K562 (cell line): ENCODE data around the gene PRKCE. TPM values are rescaled to one million over a fixed set of nuclear protein-coding genes. Genes with fewer than 3 reads are reported as not detected.

Source experiments
- ATF7 ChIP-seq: fragments of 450-650 bp; IDR thresholded peaks from 2 replicates; pipeline ENCODE4 v1.7.1; 2014; ENCODE audit warnings: mild to moderate bottlenecking, moderate library complexity
- FOXJ3 ChIP-seq: sonication (generic); formaldehyde crosslinking; IDR thresholded peaks from 2 replicates; pipeline ENCODE4 v1.4.0; 2020; ENCODE audit warnings: mild to moderate bottlenecking, missing genetic modification reagents
- MGA ChIP-seq: fragments of 450-650 bp; IDR thresholded peaks from 2 replicates; pipeline ENCODE4 v1.6.1; 2016; ENCODE audit warnings: mild to moderate bottlenecking, moderate library complexity
- SFPQ ChIP-seq: fragments of 200-400 bp; formaldehyde crosslinking; IDR thresholded peaks from 2 replicates; pipeline ENCODE4 v1.6.1; 2017; ENCODE audit warnings: mild to moderate bottlenecking, low read depth, low read length, moderate library complexity
- SRSF7 ChIP-seq: fragments of 200-400 bp; formaldehyde crosslinking; optimal IDR thresholded peaks from 2 replicates; pipeline ENCODE3; 2017; ENCODE audit warnings: mild to moderate bottlenecking, low read depth, low read length
- UBTF ChIP-seq, 2 experiments: IDR thresholded peaks; 2 replicates each; pipeline ENCODE4 v1.6.1; 2012; ENCODE audit warnings: improper control_type of control experiment in 2 of 2, low read depth in 2 of 2, low read length in 2 of 2, borderline replicate concordance in 1 of 2
- ZNF347 ChIP-seq: fragments of 450-650 bp; formaldehyde crosslinking; IDR thresholded peaks from 2 replicates; pipeline ENCODE4 v1.4.0; 2020; ENCODE audit warnings: low read depth, mild to moderate bottlenecking, moderate library complexity
- ZNF449 ChIP-seq: fragments of 250-450 bp; sonication (Bioruptor Pico); IDR thresholded peaks from 2 replicates; pipeline ENCODE4 v1.8.0; 2022; ENCODE audit warnings: moderate library complexity, mild to moderate bottlenecking, inconsistent platforms
- polyA plus RNA-seq, 8 experiments: library from polyadenylated mRNA; depleted of rRNA in 4 of 8; stranded (reverse) in 5 of 8; unstranded in 3 of 8; fragments of >200 nt; fragmentation: Nextera tagmentation in 2 of 8; fragmentation: Illumina TruSeq in 1 of 8; extraction: Ambion mirVana in 2 of 8; extraction: Trizol in 1 of 8; gene quantifications; 2 replicates each; pipeline versions ENCODE4 v1.2.1 to v1.2.3, GENCODE V29; 2011 to 2014; ENCODE audit warnings: inconsistent platforms in 1 of 8, missing spikeins in 1 of 8
- total RNA-seq, 7 experiments: library from RNA; depleted of rRNA in 6 of 7; stranded (reverse); fragments of >200 nt in 6 of 7; fragmentation: Illumina TruSeq in 2 of 7; extraction: Trizol in 2 of 7; gene quantifications; 2 replicates each; pipeline versions ENCODE4 v1.2.1 to v1.2.3, GENCODE V29; 2011 to 2021; ENCODE audit warnings: low replicate concordance in 1 of 7

Gene PRKCE
- total and polyA plus RNA-seq, 9 of the 15 experiments (the other 6 are each of a cell fraction or from before 2014, with no cell fraction given) = 0.06 to 1.0 (median 0.22) TPM; not detected in 1

- no peak for TF ChIP-seq SFPQ
- no peak for TF ChIP-seq MGA
- no peak for TF ChIP-seq ZNF449 (CRISPR knock-in tag)
- TF ChIP-seq UBTF (IDR thresholded peaks at IDR 0.05; ENCODE audit: borderline replicate concordance in 1 of 2, low read depth in 2 of 2, low read length in 2 of 2) = no peak
- TF ChIP-seq ZNF347 = no peak
- TF ChIP-seq FOXJ3 (CRISPR knock-in tag) = no peak
- TF ChIP-seq ATF7 = no peak
- TF ChIP-seq SRSF7 = no peak
Observed at GRCh38 chr2:46181789-46182530, 530.5 kb downstream of the PRKCE start (continued).
